Pancreas (tissue), 10 donors: Measurements from ENCODE around the gene TXNL4A. TPM values are rescaled to one million over a fixed set of nuclear protein-coding genes. Genes with fewer than 3 reads are reported as not detected.

Experiments
- ATAC-seq, 4 donors: fragments of 200-7000 bp; cut with Tn5 transposase; one replicate each; pipeline versions ENCODE4 v1.8.0 to v1.9.1; 2020; ENCODE audit warnings: mild to moderate bottlenecking in 4 of 4, moderate library complexity in 4 of 4
- DNase-seq, 6 donors: peaks; one replicate each; pipeline ENCODE4 v3.0.0-alpha.2; 2020
- FAIRE-seq: peaks from 2 replicates; lab custom pipeline; 2012; peaks lifted over from hg19 to GRCh38; lab: Jason Lieb, UNC
- H3K27ac ChIP-seq, 4 donors: fragments of 200-600 bp; sonication (generic); 1 replicate in 3 of 4; 2 replicates in 1 of 4; pipeline versions ENCODE4 v1.5.0 to v1.8.0; 2020
- H3K27me3 ChIP-seq, 4 donors: fragments of 200-600 bp; one replicate each; pipeline ENCODE4 v1.8.0; 2021
- H3K36me3 ChIP-seq, 3 donors: fragments of 200-600 bp; sonication (generic) in 1 of 3; one replicate each; pipeline versions ENCODE4 v1.5.0 to v1.8.0; 2020 to 2021
- H3K4me1 ChIP-seq, 3 donors: fragments of 200-600 bp; one replicate each; pipeline ENCODE4 v1.8.0; 2021
- H3K4me3 ChIP-seq, 4 donors: fragments of 200-600 bp; sonication (generic) in 2 of 4; one replicate each; pipeline versions ENCODE4 v1.5.0 to v1.8.0; 2020 to 2021
- H3K9me3 ChIP-seq, 4 donors: fragments of 200-600 bp; one replicate each; pipeline ENCODE4 v1.8.0; 2021
- CTCF ChIP-seq, 4 donors: fragments of 200-600 bp; sonication (generic) in 3 of 4; IDR thresholded peaks; one replicate each; pipeline versions ENCODE4 v1.5.0 to v1.8.0; 2021; ENCODE audit warnings: antibody characterized with exemption in 4 of 4
- WGBS, 2 donors: extraction: QIAGEN DNeasy Blood & Tissue Kit; methylation state at CpG; one replicate each; pipeline ENCODE4 v1.1.7; 2013; 5-methylcytosine and 5-hydroxymethylcytosine counted together
- intact Hi-C, 3 donors: fragments of 100-400 bp; cut with DNase I; formaldehyde crosslinking; loops; one replicate each; pipeline versions ENCODE4 v1.11.1 to v1.14.2; 2022
- polyA plus RNA-seq, 2 donors: library from polyadenylated mRNA; stranded (reverse); fragments of 200-250 nt; gene quantifications; one replicate each; pipeline ENCODE4 v1.2.3, GENCODE V29; 2013
- total RNA-seq, 6 donors: library from RNA; stranded (reverse); fragmentation: NEBNext Ultra II Directional in 4 of 6; extraction: Animal tissue kit (Norgen Biotek cat#: 25700) in 4 of 6; gene quantifications; one replicate each; pipeline versions ENCODE4 v1.2.1 to v1.2.4, GENCODE V29; 2021 to 2023
- donor health status: healthy with polysubstance abuse.
- donor health status: DM: no; HTN: no; CAD: no; lungs with moderate emphysema.
- donor health status: DM: no; HTN: no; CAD: no.
- donor health status: control.
- donor health status: control.
- donor health status: Bipolar disorder and iron deficiency.
- donor health status: DM: yes; HTN: yes; CAD: no.
- donor health status: DM: no; HTN: no; CAD: no.
- donor health status: DM: no; HTN: no; CAD: no.
- donor health status: DM: yes; HTN: yes; CAD: no.

TXNL4A gene
- total and polyA plus RNA-seq, 8 donors: 40.5 to 64.6 (median 49.0) TPM

GRCh38 chr18:79926715-79927606, 61.4 kb downstream of the TXNL4A start:
- ATAC-seq: peak in 2 of 4 donors; percentile 13 to 59
- FAIRE-seq: no peak
- H3K9me3 ChIP-seq: peaks cover 0 to 4% (median 0%) of the 10 kb centered on the region in 4 donors
- peaks cover 0 to 5% (median 0%) of the 10 kb centered on the region in 3 donors for H3K36me3 ChIP-seq
- no peak overlapping the region for H3K27ac ChIP-seq
- DNase-seq: peak in 5 of 6 donors; percentile 45 to 80 (median 56)
- H3K4me3 ChIP-seq: no peak overlapping the region
- 63 to 65% methylated on average over 21 of the region's 21 CpGs for WGBS, 2 donors
- intact Hi-C loops: no loop called here
- no peaks in the 10 kb centered on the region for H3K27me3 ChIP-seq
- H3K4me1 ChIP-seq: peaks cover 7 to 18% (median 15%) of the 10 kb centered on the region in 3 donors
- TF ChIP-seq CTCF (IDR thresholded peaks at IDR 0.05): no peak

GRCh38 chr18:79926306-79926705, 62.1 kb downstream of the TXNL4A start:
- WGBS, 2 donors: 92 to 95% methylated on average over 11 of the region's 11 CpGs
- ATAC-seq: no peak

DNA sequence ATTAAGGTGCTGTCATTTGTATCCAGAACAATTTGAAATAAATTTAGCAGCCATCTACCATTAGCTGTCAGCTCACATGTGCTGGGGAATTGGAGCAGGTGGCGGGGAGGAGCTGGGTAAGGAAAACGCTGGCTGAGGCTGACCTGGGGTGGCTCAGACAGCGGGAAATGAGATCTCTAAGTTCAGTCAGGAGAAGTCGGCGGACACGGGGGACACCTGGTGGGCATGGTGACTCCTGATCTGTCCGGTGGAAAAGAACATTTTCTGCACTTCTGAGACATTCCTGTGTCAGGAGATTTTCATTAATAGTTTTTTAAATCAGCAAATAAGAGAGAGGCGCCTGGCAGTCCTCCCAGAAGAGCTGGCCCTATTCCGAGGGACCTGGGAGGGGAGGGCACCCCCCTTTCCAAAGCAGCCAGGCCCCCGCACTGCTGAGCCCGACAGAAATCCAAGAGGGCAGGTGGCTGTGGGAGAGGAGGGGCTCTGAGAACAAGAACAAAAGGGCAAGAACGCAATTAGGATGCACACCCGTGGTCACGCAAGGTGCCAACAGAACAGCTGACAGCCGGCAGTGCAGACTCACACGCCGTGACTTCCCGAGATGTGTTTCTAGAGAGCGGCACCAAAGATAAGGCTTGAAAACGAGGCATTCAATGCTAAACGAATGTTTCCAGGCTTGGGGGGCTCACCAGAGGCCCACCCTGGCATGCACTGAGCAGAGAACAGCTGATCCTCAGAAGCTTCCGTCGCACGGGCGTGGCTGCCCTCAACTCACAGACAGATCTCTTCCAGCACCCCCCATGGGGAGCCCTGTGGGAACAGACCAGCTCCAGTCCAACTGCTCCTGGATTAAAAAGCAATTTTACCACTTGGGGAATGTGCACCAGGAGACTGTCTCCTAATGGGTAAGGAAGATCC, 63.3 kb downstream of the TXNL4A start:
- FAIRE-seq: no peak
- peaks cover 0 to under 1% (median 0%) of the 10 kb centered on the region in 4 donors for H3K9me3 ChIP-seq
- intact Hi-C loops: no loop called here
- H3K27ac ChIP-seq: peak overlapping the region; percentile 51 to 73 (median 60)
- peak; percentile 92 to 96 (median 92) for ATAC-seq
- no peaks in the 10 kb centered on the region for H3K36me3 ChIP-seq
- peak overlapping the region in 2 of 4 donors; percentile 2 to 13 for H3K4me3 ChIP-seq
- H3K4me1 ChIP-seq: peaks cover 7 to 18% (median 15%) of the 10 kb centered on the region in 3 donors
- 23 to 24% methylated on average over 25 of the region's 25 CpGs for WGBS, 2 donors
- no peak for TF ChIP-seq CTCF (IDR thresholded peaks at IDR 0.05)
- DNase-seq: peak; percentile 75 to 89 (median 87)
- H3K27me3 ChIP-seq: no peaks in the 10 kb centered on the region

More at GRCh38 chr18:79926306-79926705, 62.1 kb downstream of the TXNL4A start:
- intact Hi-C loops: no loop called here
- DNase-seq: peak in 3 of 6 donors; percentile 2 to 35 (median 34)
- no peak for FAIRE-seq
- H3K4me1 ChIP-seq: peaks cover 7 to 18% (median 15%) of the 10 kb centered on the region in 3 donors
- H3K27ac ChIP-seq: no peak overlapping the region
- peaks cover 0 to 4% (median 0%) of the 10 kb centered on the region in 4 donors for H3K9me3 ChIP-seq
- peaks cover 0 to 5% (median 0%) of the 10 kb centered on the region in 3 donors for H3K36me3 ChIP-seq
- no peaks in the 10 kb centered on the region for H3K27me3 ChIP-seq
- no peak overlapping the region for H3K4me3 ChIP-seq
- TF ChIP-seq CTCF (IDR thresholded peaks at IDR 0.05): no peak

DNA sequence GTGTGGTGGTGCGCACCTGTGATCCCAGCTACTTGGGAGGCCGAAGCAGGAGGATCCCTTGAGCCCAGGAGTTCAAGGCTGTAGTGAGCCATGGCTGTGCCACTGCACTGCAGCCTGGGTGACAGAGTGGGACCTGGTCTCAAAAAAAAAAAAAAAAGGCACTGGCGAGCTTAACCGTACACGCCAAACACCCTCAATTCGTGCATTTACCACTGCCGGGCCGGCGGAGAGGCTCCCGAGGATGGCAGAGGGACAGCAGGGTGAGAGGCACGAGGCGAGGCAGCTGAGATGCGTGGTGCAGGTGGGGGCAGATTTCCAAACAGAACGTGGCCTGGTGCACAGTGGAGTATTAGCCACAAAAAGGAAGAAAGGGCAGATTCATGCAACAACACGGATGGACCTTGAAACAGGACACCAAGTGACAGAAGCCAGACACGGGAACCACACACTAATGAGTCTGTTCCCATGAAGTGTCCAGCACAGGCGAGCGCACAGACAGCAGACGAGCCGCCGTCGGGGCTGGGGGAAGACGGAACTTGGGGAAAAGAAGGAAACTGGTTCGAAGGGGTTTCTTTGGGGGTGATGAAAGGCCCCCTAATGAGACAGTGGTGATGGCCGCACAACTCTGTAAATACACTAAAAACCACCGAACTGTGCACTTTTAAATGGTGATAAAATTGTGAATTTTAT, 64.3 kb downstream of the TXNL4A start:
- peaks cover 7 to 18% (median 15%) of the 10 kb centered on the region in 3 donors for H3K4me1 ChIP-seq
- no peaks in the 10 kb centered on the region for H3K36me3 ChIP-seq
- peak overlapping the region in 2 of 4 donors; percentile 51 to 58 for H3K27ac ChIP-seq
- ATAC-seq (no peak), FAIRE-seq (no peak), DNase-seq (peak in 4 of 6 donors; percentile 6 to 54 (median 30))
- intact Hi-C loops: no loop called here
- WGBS, 2 donors: 92 to 93% methylated on average over 26 of the region's 26 CpGs
- TF ChIP-seq CTCF (IDR thresholded peaks at IDR 0.05): no peak
- no peaks in the 10 kb centered on the region for H3K9me3 ChIP-seq
- no peaks in the 10 kb centered on the region for H3K27me3 ChIP-seq
- no peak overlapping the region for H3K4me3 ChIP-seq
